ENCODE measurements around the gene SMARCD1. TPM values are rescaled to one million over a fixed set of nuclear protein-coding genes. Genes with fewer than 3 reads are reported as not detected.

Gene SMARCD1
- total RNA-seq, 4 donors from 2014 or later: 44.7 to 61.6 (median 46.5) TPM

- no peak for TF ChIP-seq CTCF (IDR thresholded peaks at IDR 0.05; ENCODE audit: low read depth)
Measured at GRCh38 chr12:50111693-50112455, 26.7 kb downstream of the SMARCD1 start, which contains the start of gene COX14. Gene COX14, plus strand, starts transcription at chr12:50112236. Its CDS starts 7,808 bp downstream, at chr12:50120044.

- TF ChIP-seq CTCF (IDR thresholded peaks at IDR 0.05; ENCODE audit: low read depth): no peak
Measured at GRCh38 chr12:50112456-50113218, 27.5 kb downstream of the SMARCD1 start.

GRCh38 chr12:50117057-50117622, 32.0 kb downstream of the SMARCD1 start:
- no peak for TF ChIP-seq CTCF (IDR thresholded peaks at IDR 0.05; ENCODE audit: low read depth)

GRCh38 chr12:50119387-50119786, 34.2 kb downstream of the SMARCD1 start:
- no peak for TF ChIP-seq CTCF (IDR thresholded peaks at IDR 0.05; ENCODE audit: low read depth)

- TF ChIP-seq CTCF (IDR thresholded peaks at IDR 0.05; ENCODE audit: low read depth): no peak
Measured at GRCh38 chr12:50120521-50120920, 35.4 kb downstream of the SMARCD1 start.

- no peak for TF ChIP-seq CTCF (IDR thresholded peaks at IDR 0.05; ENCODE audit: low read depth)
Measured at GRCh38 chr12:50120953-50121352, 35.8 kb downstream of the SMARCD1 start.

- TF ChIP-seq CTCF (IDR thresholded peaks at IDR 0.05; ENCODE audit: low read depth): no peak
Measured at GRCh38 chr12:50121641-50122040, 36.5 kb downstream of the SMARCD1 start.

All from subcutaneous adipose tissue (tissue), 4 donors.